ENCODE data around the gene NUMB.

Gene NUMB

GRCh38 chr14:73231981-73232851 lies 226.1 kb downstream of the NUMB start:
- DNase-seq (ENCODE audit: low spot score), result no peak

- no peak for DNase-seq (ENCODE audit: low spot score)
Observed at GRCh38 chr14:73230051-73230450, 228.3 kb downstream of the NUMB start.

GRCh38 chr14:73227812-73228781 lies 230.2 kb downstream of the NUMB start:
- DNase-seq (ENCODE audit: low spot score), result no peak

GRCh38 chr14:73225496-73225895 lies 232.8 kb downstream of the NUMB start:
- no peak for DNase-seq (ENCODE audit: low spot score)
